Right lobe of liver (tissue), 4 donors: ENCODE results near the gene EXPH5.

Experiments used
- CTCF ChIP-seq, 4 donors: fragments of 200-600 bp in 3 of 4; fragments of 450-650 bp in 1 of 4; IDR thresholded peaks; one replicate each; pipeline versions ENCODE4 v1.5.1 to v1.8.0; 2016 to 2022; ENCODE audit warnings: antibody characterized with exemption in 4 of 4, mild to moderate bottlenecking in 2 of 4
- POLR2A ChIP-seq: fragments of 450-650 bp; IDR thresholded peaks from one replicate; pipeline ENCODE4 v1.6.1; 2017; ENCODE audit warnings: antibody characterized with exemption, mild to moderate bottlenecking
- donor health status: DM: no; HTN: no; CAD: no.
- donor health status: DM: no; HTN: no; CAD: no.
- donor health status: DM: no; HTN: yes; CAD: no.

- no peak for TF ChIP-seq POLR2A
- no peak for TF ChIP-seq CTCF (IDR thresholded peaks at IDR 0.05)
Measured at GRCh38 chr11:108636222-108636621, 42.7 kb upstream of the EXPH5 start.
